Erythroblast (primary cell): ENCODE data around the gene KIF1A.

Experiments used
- GATA1 ChIP-seq: IDR thresholded peaks from 2 replicates; pipeline ENCODE4 v1.6.1; 2011; ENCODE audit warnings: low read depth, mild to moderate bottlenecking, control low read depth, low read length, moderate library complexity
- POLR2A ChIP-seq: IDR thresholded peaks from 2 replicates; pipeline ENCODE4 v1.6.1; 2011; ENCODE audit warnings: mild to moderate bottlenecking, low read length

GRCh38 chr2:240716130-240716798, 103.8 kb downstream of the KIF1A start:
- no peak for TF ChIP-seq POLR2A
- no peak for TF ChIP-seq GATA1
